Measurements from ENCODE around the gene LPA. TPM values are rescaled to one million over a fixed set of nuclear protein-coding genes. Genes with fewer than 3 reads are reported as not detected.
A peak's percentile ranks its signal among the peaks of the same experiment; 100 is the strongest.
"Not testable (repeated sequence)": the region's sequence is repeated elsewhere in the genome, so short reads cannot be mapped to it uniquely, and the experiment has no call there.

The LPA gene
- total RNA-seq, 1 experiment from 2014 or later = 0.13 TPM

DNA sequence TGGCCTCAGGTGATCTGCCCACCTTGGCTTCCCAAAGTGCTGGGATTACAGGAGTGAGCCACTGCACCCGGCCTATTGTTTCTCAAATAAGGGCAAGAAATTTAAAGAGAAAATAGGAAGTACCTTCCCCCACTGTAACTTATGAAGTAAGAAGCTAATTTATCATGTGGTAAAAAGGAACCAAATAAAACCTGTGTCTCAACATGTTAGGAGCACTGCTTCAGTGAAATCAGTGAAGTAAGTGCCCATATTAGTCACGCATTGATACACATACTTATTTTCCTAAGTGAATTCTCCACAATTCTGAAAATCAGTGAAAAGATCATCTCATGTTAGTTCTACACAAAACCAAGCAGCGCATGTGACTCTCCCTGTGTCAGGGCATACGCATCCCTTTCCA is 14.2 kb upstream of the LPA start:
- no CpG with 5 or more reads among the region's 4 CpGs for WGBS (ENCODE audit: extremely low coverage, insufficient read length, low lambda C conversion rate)
- Histone ChIP-seq H3T11ph (ENCODE audit: low read length) (no peak overlapping the region), H2BK120ac (ENCODE audit: low read depth, low read length, poor library complexity, severe bottlenecking) (no peak overlapping the region), H3K18ac (ENCODE audit: insufficient read length, low read depth, low read length) (no peak overlapping the region), H3K9ac (ENCODE audit: extremely low read depth, insufficient read length, low read length) (no peak overlapping the region), H2AK5ac (ENCODE audit: insufficient read length, low read length) (no peak overlapping the region), H4K8ac (replicated peaks; ENCODE audit: insufficient read length, low read depth, low read length) (no peak overlapping the region), H3K27me3 (ENCODE audit: insufficient read depth, low read length) (no peaks in the 10 kb centered on the region; the same call in 1 of the 2 replicates), H2AFZ (ENCODE audit: low read length) (no peak overlapping the region), H3K79me2 (ENCODE audit: insufficient read depth, low read length) (no peaks in the 10 kb centered on the region), H3K23ac (ENCODE audit: insufficient read length, low read depth, low read length) (no peak overlapping the region), H3K23me2 (ENCODE audit: insufficient read length, low read depth, low read length, poor library complexity, severe bottlenecking) (no peaks in the 10 kb centered on the region), H3K79me1 (ENCODE audit: insufficient read depth, low read depth, low read length, poor library complexity, severe bottlenecking) (no peaks in the 10 kb centered on the region), H3K4me2 (ENCODE audit: insufficient read depth, insufficient read length, low read length) (no peak overlapping the region), H3K27ac (ENCODE audit: insufficient read length, low read depth, low read length) (no peak overlapping the region), H3K14ac (ENCODE audit: insufficient read depth, low read length) (no peak overlapping the region), H3K9me3 (ENCODE audit: control insufficient read depth, low read depth, low read length) (no peaks in the 10 kb centered on the region), H2BK20ac (ENCODE audit: low read depth, low read length, poor library complexity, severe bottlenecking) (no peak overlapping the region), H3K4me1 (ENCODE audit: insufficient read depth, low read length) (no peaks in the 10 kb centered on the region), H3K4ac (ENCODE audit: low read depth, low read length) (no peak overlapping the region), H2BK12ac (ENCODE audit: insufficient read length, low read depth, low read length) (no peak overlapping the region), H2BK5ac (ENCODE audit: insufficient read length, low read length) (no peak overlapping the region), H4K5ac (ENCODE audit: insufficient read length, low read depth, low read length) (no peak overlapping the region), H4K20me1 (ENCODE audit: control insufficient read depth, insufficient read depth, insufficient read length) (no peaks in the 10 kb centered on the region), H3K56ac (ENCODE audit: insufficient read length, low read depth, low read length) (no peak overlapping the region), H4K91ac (ENCODE audit: insufficient read length, low read depth, low read length) (no peak overlapping the region), H2BK15ac (ENCODE audit: low read depth, low read length) (no peak overlapping the region)
- H3K27me3 Mint-ChIP-seq (ENCODE audit: low read depth) = peaks cover 47% of the 10 kb centered on the region
- peaks cover under 1 to 5% of the 10 kb centered on the region in 2 experiments; a peak in 4 of 5 replicates for H3K9me3 Mint-ChIP-seq
- peak overlapping the region; percentile 34 to 66; a peak in 2 of 5 replicates for H3K4me3 Mint-ChIP-seq
- H3K27ac Mint-ChIP-seq = no peak overlapping the region
- DNase-seq = no peak
- no peaks in the 10 kb centered on the region; a peak in 1 of 4 replicates for H3K4me1 Mint-ChIP-seq
- TF ChIP-seq, protein P1, sequence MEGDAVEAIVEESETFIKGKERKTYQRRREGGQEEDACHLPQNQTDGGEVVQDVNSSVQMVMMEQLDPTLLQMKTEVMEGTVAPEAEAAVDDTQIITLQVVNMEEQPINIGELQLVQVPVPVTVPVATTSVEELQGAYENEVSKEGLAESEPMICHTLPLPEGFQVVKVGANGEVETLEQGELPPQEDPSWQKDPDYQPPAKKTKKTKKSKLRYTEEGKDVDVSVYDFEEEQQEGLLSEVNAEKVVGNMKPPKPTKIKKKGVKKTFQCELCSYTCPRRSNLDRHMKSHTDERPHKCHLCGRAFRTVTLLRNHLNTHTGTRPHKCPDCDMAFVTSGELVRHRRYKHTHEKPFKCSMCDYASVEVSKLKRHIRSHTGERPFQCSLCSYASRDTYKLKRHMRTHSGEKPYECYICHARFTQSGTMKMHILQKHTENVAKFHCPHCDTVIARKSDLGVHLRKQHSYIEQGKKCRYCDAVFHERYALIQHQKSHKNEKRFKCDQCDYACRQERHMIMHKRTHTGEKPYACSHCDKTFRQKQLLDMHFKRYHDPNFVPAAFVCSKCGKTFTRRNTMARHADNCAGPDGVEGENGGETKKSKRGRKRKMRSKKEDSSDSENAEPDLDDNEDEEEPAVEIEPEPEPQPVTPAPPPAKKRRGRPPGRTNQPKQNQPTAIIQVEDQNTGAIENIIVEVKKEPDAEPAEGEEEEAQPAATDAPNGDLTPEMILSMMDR (conservative IDR thresholded peaks at IDR 0.05) = no peak
- no peaks in the 10 kb centered on the region for H3K36me3 Mint-ChIP-seq (ENCODE audit: insufficient read depth in 1 of 3, low read depth in 3 of 3)

DNA sequence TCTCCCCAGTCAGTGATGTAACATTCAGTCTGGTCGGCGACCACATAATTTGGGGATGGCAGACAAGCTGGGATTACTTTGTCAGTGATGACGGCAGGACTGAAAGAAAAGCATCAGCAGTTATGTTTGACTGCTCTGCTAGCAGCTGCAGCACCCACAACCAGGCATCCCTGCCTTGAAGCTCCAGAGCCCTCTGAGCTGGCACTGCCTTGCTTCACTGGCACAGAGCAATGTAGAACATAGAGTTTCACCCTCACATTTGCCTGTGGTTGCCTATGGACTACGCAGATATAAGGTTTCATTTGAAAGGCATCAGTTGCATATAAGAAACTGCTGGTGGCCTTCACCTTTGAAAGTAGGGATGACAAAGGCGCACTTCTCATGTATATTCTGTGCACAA is 12.3 kb upstream of the LPA start:
- not testable (repeated sequence) for H2BK120ac ChIP-seq (ENCODE audit: low read depth, low read length, poor library complexity, severe bottlenecking); H2BK15ac ChIP-seq (ENCODE audit: low read depth, low read length); H2AK5ac ChIP-seq (ENCODE audit: insufficient read length, low read length); H2AFZ ChIP-seq (ENCODE audit: low read length); H4K20me1 ChIP-seq (ENCODE audit: control insufficient read depth, insufficient read depth, insufficient read length); H2BK5ac ChIP-seq (ENCODE audit: insufficient read length, low read length); H2BK12ac ChIP-seq (ENCODE audit: insufficient read length, low read depth, low read length); H3K9me3 ChIP-seq (ENCODE audit: control insufficient read depth, low read depth, low read length); H3K36me3 Mint-ChIP-seq (ENCODE audit: insufficient read depth in 1 of 3, low read depth in 3 of 3); H4K5ac ChIP-seq (ENCODE audit: insufficient read length, low read depth, low read length); H2BK20ac ChIP-seq (ENCODE audit: low read depth, low read length, poor library complexity, severe bottlenecking); DNase-seq; H3K14ac ChIP-seq (ENCODE audit: insufficient read depth, low read length); H3K4me1 ChIP-seq (ENCODE audit: insufficient read depth, low read length); H3K56ac ChIP-seq (ENCODE audit: insufficient read length, low read depth, low read length); H3K4me1 Mint-ChIP-seq; H3K23ac ChIP-seq (ENCODE audit: insufficient read length, low read depth, low read length); H3K18ac ChIP-seq (ENCODE audit: insufficient read length, low read depth, low read length); H3K27me3 ChIP-seq (ENCODE audit: insufficient read depth, low read length); H4K91ac ChIP-seq (ENCODE audit: insufficient read length, low read depth, low read length); H3K79me2 ChIP-seq (ENCODE audit: insufficient read depth, low read length); H3T11ph ChIP-seq (ENCODE audit: low read length); H3K79me1 ChIP-seq (ENCODE audit: insufficient read depth, low read depth, low read length, poor library complexity, severe bottlenecking); H3K4ac ChIP-seq (ENCODE audit: low read depth, low read length); H3K4me2 ChIP-seq (ENCODE audit: insufficient read depth, insufficient read length, low read length); H3K27ac ChIP-seq (ENCODE audit: insufficient read length, low read depth, low read length); H3K4me3 Mint-ChIP-seq; H3K27ac Mint-ChIP-seq; H3K9ac ChIP-seq (ENCODE audit: extremely low read depth, insufficient read length, low read length); H3K23me2 ChIP-seq (ENCODE audit: insufficient read length, low read depth, low read length, poor library complexity, severe bottlenecking); H4K8ac ChIP-seq (replicated peaks; ENCODE audit: insufficient read length, low read depth, low read length)
- WGBS (ENCODE audit: extremely low coverage, insufficient read length, low lambda C conversion rate) = no CpG with 5 or more reads among the region's 5 CpGs
- Mint-ChIP-seq H3K9me3 (peaks cover 6 to 11% of the 10 kb centered on the region in 2 experiments; a peak in 4 of 5 replicates), H3K27me3 (ENCODE audit: low read depth) (peaks cover 53% of the 10 kb centered on the region)

Measured in H9 (cell line).